ENCODE measurements around the gene DEXI. TPM values are rescaled to one million over a fixed set of nuclear protein-coding genes. Genes with fewer than 3 reads are reported as not detected.

The DEXI gene
- total and polyA plus RNA-seq, 8 donors = 16.5 to 97.9 (median 30.6) TPM

DNA sequence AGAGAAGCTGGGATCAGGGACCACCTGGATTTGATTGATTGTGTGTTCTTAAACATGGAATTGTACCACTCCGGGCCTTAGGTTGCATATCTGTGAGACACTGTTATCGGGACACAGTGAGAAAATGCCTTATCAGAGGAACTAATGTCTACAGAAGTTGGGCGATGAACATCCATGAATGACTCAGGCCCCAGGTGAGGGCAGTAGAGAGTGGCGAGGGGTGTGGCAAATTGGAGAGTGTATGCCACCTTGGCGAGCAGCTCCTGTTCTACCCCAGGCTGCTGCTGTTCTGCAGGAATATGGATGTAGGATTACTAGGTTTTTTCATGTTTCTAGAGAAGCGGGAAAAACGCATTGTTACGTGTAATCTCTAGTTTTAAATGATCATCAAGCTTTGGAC, 40.9 kb upstream of the DEXI start:
- H3K36me3 ChIP-seq = peaks cover 8 to 54% (median 37%) of the 10 kb centered on the region in 4 donors
- H3K9me3 ChIP-seq = no peaks in the 10 kb centered on the region
- DNase-seq = peak in 1 of 2 donors; percentile 44
- no peak overlapping the region for H3K4me3 ChIP-seq
- peaks cover 17 to 44% (median 27%) of the 10 kb centered on the region in 4 donors for H3K4me1 ChIP-seq
- no peaks in the 10 kb centered on the region for H3K27me3 ChIP-seq
- 69 to 76% (median 74%) methylated on average over 8 of the region's 8 CpGs for WGBS, 5 donors
- H3K27ac ChIP-seq = no peak overlapping the region
- no peak for TF ChIP-seq EP300 (IDR thresholded peaks at IDR 0.05)
- TF ChIP-seq POLR2A (IDR thresholded peaks at IDR 0.05) = no peak
- TF ChIP-seq, protein P1, sequence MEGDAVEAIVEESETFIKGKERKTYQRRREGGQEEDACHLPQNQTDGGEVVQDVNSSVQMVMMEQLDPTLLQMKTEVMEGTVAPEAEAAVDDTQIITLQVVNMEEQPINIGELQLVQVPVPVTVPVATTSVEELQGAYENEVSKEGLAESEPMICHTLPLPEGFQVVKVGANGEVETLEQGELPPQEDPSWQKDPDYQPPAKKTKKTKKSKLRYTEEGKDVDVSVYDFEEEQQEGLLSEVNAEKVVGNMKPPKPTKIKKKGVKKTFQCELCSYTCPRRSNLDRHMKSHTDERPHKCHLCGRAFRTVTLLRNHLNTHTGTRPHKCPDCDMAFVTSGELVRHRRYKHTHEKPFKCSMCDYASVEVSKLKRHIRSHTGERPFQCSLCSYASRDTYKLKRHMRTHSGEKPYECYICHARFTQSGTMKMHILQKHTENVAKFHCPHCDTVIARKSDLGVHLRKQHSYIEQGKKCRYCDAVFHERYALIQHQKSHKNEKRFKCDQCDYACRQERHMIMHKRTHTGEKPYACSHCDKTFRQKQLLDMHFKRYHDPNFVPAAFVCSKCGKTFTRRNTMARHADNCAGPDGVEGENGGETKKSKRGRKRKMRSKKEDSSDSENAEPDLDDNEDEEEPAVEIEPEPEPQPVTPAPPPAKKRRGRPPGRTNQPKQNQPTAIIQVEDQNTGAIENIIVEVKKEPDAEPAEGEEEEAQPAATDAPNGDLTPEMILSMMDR (IDR thresholded peaks at IDR 0.05) = no peak
- TF ChIP-seq POLR2AphosphoS5 (IDR thresholded peaks at IDR 0.05) = no peak
- intact Hi-C loops (cut with DNase I; ENCODE audit: low total_unique reads) = no loop called here

DNA sequence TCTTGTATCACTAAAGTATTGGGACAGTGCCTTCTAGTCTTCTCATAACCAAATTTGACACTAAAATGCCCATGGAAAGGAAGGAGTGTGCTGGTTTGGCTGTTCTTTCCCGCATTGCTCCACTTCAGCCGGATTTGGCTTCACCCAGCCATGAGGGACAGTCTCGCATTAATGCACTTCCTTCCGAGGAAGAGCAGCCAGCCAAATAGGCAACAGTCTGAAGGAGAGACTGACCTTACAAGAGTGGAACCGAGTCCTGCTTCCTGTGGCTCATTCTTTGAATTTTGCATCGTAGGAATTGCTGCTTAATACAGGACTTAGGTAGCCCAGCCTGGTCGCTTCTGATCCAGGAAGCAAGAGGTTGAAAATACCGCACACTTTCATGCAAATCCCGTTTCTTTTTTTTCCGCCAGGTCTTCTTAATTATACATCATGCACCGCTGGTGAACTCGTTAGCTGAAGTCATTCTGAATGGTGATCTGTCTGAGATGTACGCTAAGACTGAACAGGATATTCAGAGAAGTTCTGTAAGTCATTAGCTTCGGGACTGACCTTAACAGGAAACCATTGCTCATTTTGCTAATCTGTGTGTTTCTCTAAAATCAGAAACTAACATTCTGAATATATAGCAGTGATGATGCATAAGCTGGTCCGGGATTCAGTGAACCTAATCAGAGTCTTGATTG, 40.3 kb upstream of the DEXI start:
- intact Hi-C loops (cut with DNase I; ENCODE audit: low total_unique reads) = no loop called here
- TF ChIP-seq, protein P1 (IDR thresholded peaks at IDR 0.05) = no peak
- TF ChIP-seq EP300 (IDR thresholded peaks at IDR 0.05) = no peak
- TF ChIP-seq POLR2A (IDR thresholded peaks at IDR 0.05) = no peak
- TF ChIP-seq POLR2AphosphoS5 (IDR thresholded peaks at IDR 0.05) = no peak
- peak overlapping the region in 2 of 5 donors; percentile 5 to 25 for H3K27ac ChIP-seq

DNA sequence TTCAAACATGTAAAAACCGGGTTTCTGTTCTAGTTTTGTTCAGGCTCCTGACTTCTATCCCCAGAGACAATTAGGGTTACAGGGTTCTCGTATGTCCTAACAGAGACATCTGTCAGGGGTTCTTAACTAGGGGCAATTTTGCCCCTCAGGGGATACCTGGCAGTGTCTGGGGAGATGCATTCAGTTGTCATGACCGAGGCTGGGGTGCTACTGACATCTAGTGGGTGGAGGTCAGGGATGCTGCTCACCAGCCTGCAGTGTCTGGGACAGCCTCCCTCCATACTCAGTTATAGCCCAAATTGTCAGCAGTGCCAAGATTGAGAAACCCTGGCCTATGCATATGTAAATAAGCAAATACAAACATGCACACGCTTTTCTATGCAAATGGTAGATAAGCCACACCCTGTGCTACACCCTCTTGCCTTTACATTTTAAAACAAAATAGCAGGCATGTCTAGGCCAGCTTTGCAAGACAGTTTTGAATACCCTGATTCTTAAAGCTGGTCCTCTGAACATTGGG, 39.5 kb upstream of the DEXI start:
- Histone ChIP-seq H3K4me3 (no peak overlapping the region), H3K4me1 (peaks cover 17 to 39% (median 27%) of the 10 kb centered on the region in 4 donors), H3K27ac (peak overlapping the region in 1 of 5 donors; percentile 18), H3K36me3 (peaks cover 10 to 56% (median 44%) of the 10 kb centered on the region in 4 donors), H3K27me3 (no peaks in the 10 kb centered on the region), H3K9me3 (no peaks in the 10 kb centered on the region)
- TF ChIP-seq POLR2AphosphoS5 (IDR thresholded peaks at IDR 0.05) (no peak), POLR2A (IDR thresholded peaks at IDR 0.05) (no peak), EP300 (IDR thresholded peaks at IDR 0.05) (no peak)
- TF ChIP-seq, protein P1 (IDR thresholded peaks at IDR 0.05) = no peak
- intact Hi-C loops (cut with DNase I; ENCODE audit: low total_unique reads) = no loop called here
- WGBS, 5 donors = 71 to 86% (median 77%) methylated on average over 4 of the region's 4 CpGs
- no peak for DNase-seq

More for the DNA sequence above, 40.3 kb upstream of the DEXI start:
- Histone ChIP-seq H3K27me3 (no peaks in the 10 kb centered on the region), H3K9me3 (no peaks in the 10 kb centered on the region), H3K36me3 (peaks cover 8 to 54% (median 40%) of the 10 kb centered on the region in 4 donors), H3K4me3 (no peak overlapping the region), H3K4me1 (peaks cover 17 to 43% (median 27%) of the 10 kb centered on the region in 4 donors)
- 69 to 83% (median 76%) methylated on average over 15 of the region's 15 CpGs for WGBS, 5 donors
- DNase-seq = no peak

DNA sequence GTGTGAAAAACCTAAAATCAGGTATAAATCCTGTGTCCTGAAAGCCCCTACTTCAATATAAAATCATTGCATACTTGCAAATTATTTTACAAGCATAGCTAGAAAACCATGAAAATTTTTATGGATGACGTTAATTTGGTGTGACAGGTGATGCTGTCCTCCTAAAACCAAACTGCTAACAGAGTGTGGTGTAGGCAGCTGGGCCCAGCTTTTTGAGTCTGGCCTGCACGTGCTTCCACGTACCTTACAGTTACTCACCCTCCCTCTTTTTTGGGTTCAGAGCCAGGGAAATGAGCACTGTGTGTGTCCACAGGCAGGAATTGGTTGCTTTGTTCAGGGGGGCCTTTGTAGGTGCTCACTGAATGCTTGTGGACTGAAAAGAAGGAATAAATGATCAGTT, 38.5 kb upstream of the DEXI start:
- WGBS, 5 donors = 91 to 95% (median 91%) methylated on average over 3 of the region's 3 CpGs
- Histone ChIP-seq H3K4me1 (peaks cover 17 to 39% (median 27%) of the 10 kb centered on the region in 4 donors), H3K36me3 (peaks cover 5 to 60% (median 47%) of the 10 kb centered on the region in 4 donors), H3K9me3 (no peaks in the 10 kb centered on the region), H3K4me3 (no peak overlapping the region), H3K27ac (peak overlapping the region in 3 of 5 donors; percentile 71 to 78 (median 71)), H3K27me3 (no peaks in the 10 kb centered on the region)
- intact Hi-C loops (cut with DNase I; ENCODE audit: low total_unique reads) = no loop called here
- no peak for DNase-seq
- no peak for TF ChIP-seq EP300 (IDR thresholded peaks at IDR 0.05)
- TF ChIP-seq, protein P1 (IDR thresholded peaks at IDR 0.05) = no peak
